ENCODE results near the gene MCC.

- TF ChIP-seq CTCF (IDR thresholded peaks at IDR 0.05; ENCODE audit: insufficient read depth, low read depth, low read length), result no peak
- no peak for TF ChIP-seq EZH2 (IDR thresholded peaks at IDR 0.05; ENCODE audit: insufficient read depth, low read length)
Observed at GRCh38 chr5:112974901-112975300, 513.4 kb downstream of the MCC start.
